Measurements from ENCODE around the gene MYH1.

The MYH1 gene

DNA sequence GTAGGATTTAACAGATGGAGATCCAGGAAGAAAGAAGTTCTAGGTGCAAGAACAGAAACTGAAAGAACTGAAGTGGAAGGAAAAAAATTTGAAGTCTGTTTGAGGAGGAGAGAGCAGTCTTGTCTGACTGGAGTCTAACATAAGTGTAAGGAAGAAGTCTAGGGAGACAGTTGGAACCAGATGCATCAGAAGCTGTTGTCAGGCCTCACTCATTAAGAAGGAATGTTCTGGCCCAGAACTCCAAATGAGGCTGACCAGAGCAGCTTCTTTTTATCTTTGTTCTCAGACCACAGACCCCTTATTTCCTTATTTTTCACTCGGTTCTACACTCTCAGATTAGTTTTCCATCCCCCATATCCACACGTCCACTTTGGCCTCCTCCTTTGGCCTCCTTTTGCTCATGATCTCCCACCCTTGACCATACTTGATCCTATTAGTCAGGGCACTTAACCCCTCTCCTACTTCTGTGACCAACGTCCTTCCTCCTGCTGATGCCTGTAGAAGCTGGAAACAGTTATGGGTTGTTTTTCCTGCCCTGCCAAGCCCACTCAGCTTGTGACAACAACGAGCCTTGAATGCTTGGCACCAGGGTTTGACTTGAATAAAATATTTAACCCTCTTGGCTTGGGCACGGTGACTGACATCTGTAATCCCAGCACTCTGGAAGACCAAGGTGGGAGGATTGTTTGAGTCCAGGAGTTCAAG is 38.1 kb upstream of the MYH1 start:
- TF ChIP-seq YY1 (IDR thresholded peaks at IDR 0.05; ENCODE audit: low read depth) (no peak), EGR1 (IDR thresholded peaks at IDR 0.05) (no peak), EP300 (IDR thresholded peaks at IDR 0.05; ENCODE audit: borderline replicate concordance) (no peak), NFIC (IDR thresholded peaks at IDR 0.05) (no peak), RAD21 (IDR thresholded peaks at IDR 0.05; ENCODE audit: low read depth) (no peak)

DNA sequence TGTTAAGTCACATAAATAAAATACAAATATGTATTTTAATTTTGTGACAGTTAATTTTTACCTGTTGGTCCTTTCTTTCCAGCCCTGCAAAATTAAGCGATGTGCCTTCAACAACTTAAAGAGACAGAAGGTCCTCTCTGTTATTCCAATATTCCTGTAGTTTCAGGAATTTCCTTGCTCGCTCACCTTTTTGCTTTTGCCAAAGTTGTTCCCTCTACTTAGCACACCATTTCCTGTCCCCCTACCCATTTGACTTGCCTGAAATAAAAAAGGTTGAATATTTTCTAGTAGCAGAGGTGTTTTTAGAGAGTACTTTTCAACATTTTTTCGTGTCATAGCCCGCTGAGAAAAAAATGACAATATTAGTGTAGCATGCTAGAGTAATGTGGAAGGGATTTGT is 31.7 kb upstream of the MYH1 start:
- no peak for TF ChIP-seq CREB1 (IDR thresholded peaks at IDR 0.05; ENCODE audit: low read depth)

- TF ChIP-seq RAD21 (IDR thresholded peaks at IDR 0.05; ENCODE audit: low read depth) (no peak), CEBPB (IDR thresholded peaks at IDR 0.05) (no peak), NFIC (IDR thresholded peaks at IDR 0.05) (no peak), TAF1 (IDR thresholded peaks at IDR 0.05; ENCODE audit: low read depth) (no peak), USF1 (IDR thresholded peaks at IDR 0.05) (no peak), ZBTB7A (IDR thresholded peaks at IDR 0.05; ENCODE audit: low read depth) (no peak), TCF12 (IDR thresholded peaks at IDR 0.05; ENCODE audit: low read depth) (no peak), EGR1 (IDR thresholded peaks at IDR 0.05) (no peak), YY1 (IDR thresholded peaks at IDR 0.05; ENCODE audit: low read depth) (no peak), FOXM1 (IDR thresholded peaks at IDR 0.05; ENCODE audit: borderline replicate concordance, low read depth) (no peak), CREB1 (IDR thresholded peaks at IDR 0.05; ENCODE audit: low read depth) (no peak), EP300 (IDR thresholded peaks at IDR 0.05; ENCODE audit: borderline replicate concordance) (no peak)
- TF ChIP-seq, protein P1, sequence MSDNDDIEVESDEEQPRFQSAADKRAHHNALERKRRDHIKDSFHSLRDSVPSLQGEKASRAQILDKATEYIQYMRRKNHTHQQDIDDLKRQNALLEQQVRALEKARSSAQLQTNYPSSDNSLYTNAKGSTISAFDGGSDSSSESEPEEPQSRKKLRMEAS (IDR thresholded peaks at IDR 0.05), result no peak
Measured at GRCh38 chr17:10549096-10549842, 30.9 kb upstream of the MYH1 start, which contains the start of gene MYH2. TSS of gene MYH2 (minus strand) at chr17:10549658. CDS start at chr17:10547920, 1,738 bp downstream.

DNA sequence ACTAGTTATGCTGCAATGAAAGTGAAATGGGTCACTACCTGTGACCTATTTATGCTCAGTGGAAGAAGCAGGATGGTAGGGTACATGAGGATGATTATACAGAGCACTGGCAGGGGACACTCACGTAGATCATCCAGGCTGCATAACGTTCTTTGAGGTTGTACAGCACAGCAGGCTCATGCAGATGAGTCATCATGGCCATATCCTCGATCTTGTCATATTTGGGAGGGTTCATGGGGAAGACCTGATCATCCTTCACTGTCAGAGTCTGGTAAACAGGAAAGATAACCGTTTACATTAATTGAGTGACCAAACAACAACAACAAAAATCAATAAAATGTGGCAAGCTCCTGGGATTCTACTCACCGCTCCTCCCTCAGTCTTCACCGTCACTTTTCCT is 29.0 kb upstream of the MYH1 start:
- no peak for TF ChIP-seq USF1 (IDR thresholded peaks at IDR 0.05)
- TF ChIP-seq, protein P1 (IDR thresholded peaks at IDR 0.05), result no peak
- no peak for TF ChIP-seq TEAD4 (IDR thresholded peaks at IDR 0.05)
- no peak for TF ChIP-seq CREB1 (IDR thresholded peaks at IDR 0.05; ENCODE audit: low read depth)
- no peak for TF ChIP-seq TAF1 (IDR thresholded peaks at IDR 0.05; ENCODE audit: low read depth)
- TF ChIP-seq REST (IDR thresholded peaks at IDR 0.05; ENCODE audit: low read depth), result no peak

GRCh38 chr17:10532026-10532425 is 13.7 kb upstream of the MYH1 start:
- TF ChIP-seq EP300 (IDR thresholded peaks at IDR 0.05; ENCODE audit: borderline replicate concordance) (no peak), TEAD4 (IDR thresholded peaks at IDR 0.05) (no peak), RAD21 (IDR thresholded peaks at IDR 0.05; ENCODE audit: low read depth) (no peak), TCF12 (IDR thresholded peaks at IDR 0.05; ENCODE audit: low read depth) (no peak), REST (IDR thresholded peaks at IDR 0.05; ENCODE audit: low read depth) (no peak), YY1 (IDR thresholded peaks at IDR 0.05; ENCODE audit: low read depth) (no peak), EGR1 (IDR thresholded peaks at IDR 0.05) (no peak), NFIC (IDR thresholded peaks at IDR 0.05) (no peak), TAF1 (IDR thresholded peaks at IDR 0.05; ENCODE audit: low read depth) (no peak)

- TF ChIP-seq TCF12 (IDR thresholded peaks at IDR 0.05; ENCODE audit: low read depth) (no peak), EGR1 (IDR thresholded peaks at IDR 0.05) (no peak), CEBPB (IDR thresholded peaks at IDR 0.05) (no peak), EP300 (IDR thresholded peaks at IDR 0.05; ENCODE audit: borderline replicate concordance) (no peak), NFIC (IDR thresholded peaks at IDR 0.05) (no peak)
Measured at GRCh38 chr17:10527419-10527818, 9.1 kb upstream of the MYH1 start.
